Measurements from ENCODE around the gene AMPD1.

- TF ChIP-seq GABPA (IDR thresholded peaks at IDR 0.05; ENCODE audit: low read depth) (no peak), CHD2 (IDR thresholded peaks at IDR 0.05; ENCODE audit: low read length, partially characterized antibody) (no peak), FOSL2 (IDR thresholded peaks at IDR 0.05; ENCODE audit: borderline replicate concordance, low read depth) (no peak), CTCF (IDR thresholded peaks at IDR 0.05) (no peak), REST (IDR thresholded peaks at IDR 0.05; ENCODE audit: low read depth, low read length) (no peak), POLR2AphosphoS5 (IDR thresholded peaks at IDR 0.05; ENCODE audit: low read depth, low read length) (no peak)
- TF ChIP-seq, protein P1, sequence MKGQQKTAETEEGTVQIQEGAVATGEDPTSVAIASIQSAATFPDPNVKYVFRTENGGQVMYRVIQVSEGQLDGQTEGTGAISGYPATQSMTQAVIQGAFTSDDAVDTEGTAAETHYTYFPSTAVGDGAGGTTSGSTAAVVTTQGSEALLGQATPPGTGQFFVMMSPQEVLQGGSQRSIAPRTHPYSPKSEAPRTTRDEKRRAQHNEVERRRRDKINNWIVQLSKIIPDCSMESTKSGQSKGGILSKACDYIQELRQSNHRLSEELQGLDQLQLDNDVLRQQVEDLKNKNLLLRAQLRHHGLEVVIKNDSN (IDR thresholded peaks at IDR 0.05; ENCODE audit: borderline replicate concordance, low read depth) = no peak
These were observed 43.5 kb downstream of the AMPD1 start for GRCh38 chr1:114651893-114652292.
